Measurements from ENCODE around the gene CAND2. TPM values are rescaled to one million over a fixed set of nuclear protein-coding genes. Genes with fewer than 3 reads are reported as not detected.

The CAND2 gene
- total and polyA plus RNA-seq, 9 of the 15 experiments (the other 6 are each of a cell fraction or from before 2014, with no cell fraction given), result 0.91 to 14.9 (median 4.3) TPM

DNA sequence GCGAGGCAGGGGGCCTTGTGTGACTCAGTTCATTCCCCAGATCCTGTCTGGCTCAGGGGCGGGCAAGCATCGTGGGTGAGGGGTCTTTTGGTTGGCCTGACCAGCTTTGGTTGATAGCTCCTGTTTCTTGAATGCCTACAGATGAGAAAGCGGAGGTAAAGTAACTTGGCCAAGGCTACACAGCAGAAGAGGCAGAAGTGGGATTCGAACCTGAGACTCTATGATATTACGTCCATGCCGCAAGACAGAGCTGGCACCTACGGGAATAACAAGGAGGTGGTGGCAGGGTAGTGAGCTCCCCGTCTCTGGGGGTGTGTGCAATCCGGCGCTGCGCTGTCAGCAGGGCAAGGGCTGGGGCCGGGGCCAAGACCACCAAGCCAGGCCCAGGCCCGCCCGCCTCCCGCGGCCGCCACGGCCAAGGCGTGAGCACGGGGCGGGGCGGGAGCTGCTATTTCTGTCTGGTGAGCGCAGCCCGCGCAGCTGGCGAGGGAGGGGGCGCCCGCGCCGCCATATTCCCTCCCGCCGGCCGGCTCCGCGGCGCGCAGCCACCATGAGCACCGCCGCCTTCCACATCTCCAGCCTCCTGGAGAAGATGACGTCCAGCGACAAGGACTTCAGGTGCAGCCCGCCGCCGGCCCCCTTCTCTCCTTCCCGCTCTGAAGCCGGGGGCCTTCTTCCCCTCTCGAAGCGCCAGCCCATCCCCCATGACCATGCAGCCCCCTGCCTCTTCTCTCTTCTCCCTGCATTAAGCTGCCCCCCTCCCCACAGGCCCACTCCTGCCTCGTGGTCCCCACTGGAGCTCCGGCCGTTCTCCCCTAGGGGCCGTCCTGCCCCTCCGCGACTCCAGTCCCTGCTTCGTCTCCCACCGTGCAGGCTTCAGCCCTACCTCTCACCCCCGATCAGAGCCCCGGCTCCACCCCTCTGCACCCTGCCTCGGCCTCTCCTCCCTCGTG lies at the start of gene CAND2 (continued):
- TF ChIP-seq, protein P1, sequence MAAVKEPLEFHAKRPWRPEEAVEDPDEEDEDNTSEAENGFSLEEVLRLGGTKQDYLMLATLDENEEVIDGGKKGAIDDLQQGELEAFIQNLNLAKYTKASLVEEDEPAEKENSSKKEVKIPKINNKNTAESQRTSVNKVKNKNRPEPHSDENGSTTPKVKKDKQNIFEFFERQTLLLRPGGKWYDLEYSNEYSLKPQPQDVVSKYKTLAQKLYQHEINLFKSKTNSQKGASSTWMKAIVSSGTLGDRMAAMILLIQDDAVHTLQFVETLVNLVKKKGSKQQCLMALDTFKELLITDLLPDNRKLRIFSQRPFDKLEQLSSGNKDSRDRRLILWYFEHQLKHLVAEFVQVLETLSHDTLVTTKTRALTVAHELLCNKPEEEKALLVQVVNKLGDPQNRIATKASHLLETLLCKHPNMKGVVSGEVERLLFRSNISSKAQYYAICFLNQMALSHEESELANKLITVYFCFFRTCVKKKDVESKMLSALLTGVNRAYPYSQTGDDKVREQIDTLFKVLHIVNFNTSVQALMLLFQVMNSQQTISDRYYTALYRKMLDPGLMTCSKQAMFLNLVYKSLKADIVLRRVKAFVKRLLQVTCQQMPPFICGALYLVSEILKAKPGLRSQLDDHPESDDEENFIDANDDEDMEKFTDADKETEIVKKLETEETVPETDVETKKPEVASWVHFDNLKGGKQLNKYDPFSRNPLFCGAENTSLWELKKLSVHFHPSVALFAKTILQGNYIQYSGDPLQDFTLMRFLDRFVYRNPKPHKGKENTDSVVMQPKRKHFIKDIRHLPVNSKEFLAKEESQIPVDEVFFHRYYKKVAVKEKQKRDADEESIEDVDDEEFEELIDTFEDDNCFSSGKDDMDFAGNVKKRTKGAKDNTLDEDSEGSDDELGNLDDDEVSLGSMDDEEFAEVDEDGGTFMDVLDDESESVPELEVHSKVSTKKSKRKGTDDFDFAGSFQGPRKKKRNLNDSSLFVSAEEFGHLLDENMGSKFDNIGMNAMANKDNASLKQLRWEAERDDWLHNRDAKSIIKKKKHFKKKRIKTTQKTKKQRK (IDR thresholded peaks at IDR 0.05; ENCODE audit: borderline replicate concordance, low read depth, low read length), result no peak
- no peak for TF ChIP-seq ZSCAN29 (IDR thresholded peaks at IDR 0.05)
- TF ChIP-seq, protein P2, sequence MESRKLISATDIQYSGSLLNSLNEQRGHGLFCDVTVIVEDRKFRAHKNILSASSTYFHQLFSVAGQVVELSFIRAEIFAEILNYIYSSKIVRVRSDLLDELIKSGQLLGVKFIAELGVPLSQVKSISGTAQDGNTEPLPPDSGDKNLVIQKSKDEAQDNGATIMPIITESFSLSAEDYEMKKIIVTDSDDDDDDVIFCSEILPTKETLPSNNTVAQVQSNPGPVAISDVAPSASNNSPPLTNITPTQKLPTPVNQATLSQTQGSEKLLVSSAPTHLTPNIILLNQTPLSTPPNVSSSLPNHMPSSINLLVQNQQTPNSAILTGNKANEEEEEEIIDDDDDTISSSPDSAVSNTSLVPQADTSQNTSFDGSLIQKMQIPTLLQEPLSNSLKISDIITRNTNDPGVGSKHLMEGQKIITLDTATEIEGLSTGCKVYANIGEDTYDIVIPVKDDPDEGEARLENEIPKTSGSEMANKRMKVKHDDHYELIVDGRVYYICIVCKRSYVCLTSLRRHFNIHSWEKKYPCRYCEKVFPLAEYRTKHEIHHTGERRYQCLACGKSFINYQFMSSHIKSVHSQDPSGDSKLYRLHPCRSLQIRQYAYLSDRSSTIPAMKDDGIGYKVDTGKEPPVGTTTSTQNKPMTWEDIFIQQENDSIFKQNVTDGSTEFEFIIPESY (CRISPR knock-in tag; IDR thresholded peaks at IDR 0.05), result 0 out of 2 replicates have a peak, but pooled peaks have one; percentile 3
- peak; percentile 71; the same call in 1 of the 2 replicates for TF ChIP-seq NR1H2 (CRISPR knock-in tag; IDR thresholded peaks at IDR 0.05)
- TF ChIP-seq ZNF175 (CRISPR knock-in tag; IDR thresholded peaks at IDR 0.05; ENCODE audit: low read depth), result 0 out of 2 replicates have a peak, but pooled peaks have one; percentile 34
- TF ChIP-seq HOXB6 (CRISPR knock-in tag; IDR thresholded peaks at IDR 0.05; ENCODE audit: borderline replicate concordance), result no peak
- no peak for TF ChIP-seq KLF16 (IDR thresholded peaks at IDR 0.05)
- peak; percentile 69 for TF ChIP-seq FIP1L1 (IDR thresholded peaks at IDR 0.05; ENCODE audit: low read depth, low read length, poor library complexity, severe bottlenecking)
- no peak for TF ChIP-seq ZNF445 (CRISPR knock-in tag; IDR thresholded peaks at IDR 0.05; ENCODE audit: low read depth)
- TF ChIP-seq CREM (IDR thresholded peaks at IDR 0.05; ENCODE audit: low read depth), result 0 out of 2 replicates have a peak, but pooled peaks have one; percentile 41
- TF ChIP-seq RB1 (IDR thresholded peaks at IDR 0.05; ENCODE audit: low read depth), result peak; percentile 96
- TF ChIP-seq CBX8 (IDR thresholded peaks at IDR 0.05; ENCODE audit: borderline replicate concordance, extremely low read depth, low read depth, low read length, poor library complexity, severe bottlenecking), result no peak
- TF ChIP-seq SUPT5H (IDR thresholded peaks at IDR 0.05), result peak; percentile 79
- TF ChIP-seq MTA3 (IDR thresholded peaks at IDR 0.05; ENCODE audit: borderline replicate concordance), result peak; percentile 77; the same call in 1 of the 2 replicates
- no peak for TF ChIP-seq NFE2 (IDR thresholded peaks at IDR 0.05; ENCODE audit: low read depth)
- TF ChIP-seq ZNF551 (CRISPR knock-in tag; IDR thresholded peaks at IDR 0.05), result no peak
- TF ChIP-seq HMG20A (CRISPR knock-in tag; conservative IDR thresholded peaks at IDR 0.05), result no peak
- no peak for TF ChIP-seq MECOM (CRISPR knock-in tag; IDR thresholded peaks at IDR 0.05)
- no peak for TF ChIP-seq BDP1 (IDR thresholded peaks at IDR 0.05; ENCODE audit: insufficient read depth, insufficient read length)
- TF ChIP-seq ZNF24 (IDR thresholded peaks at IDR 0.05), result peak; percentile 63
- peak; percentile 61; the same call in 1 of the 2 replicates for TF ChIP-seq JUN (IDR thresholded peaks at IDR 0.05; ENCODE audit: borderline replicate concordance, low read depth, low read length)
- TF ChIP-seq JUN (CRISPR knock-in tag; IDR thresholded peaks at IDR 0.05; ENCODE audit: borderline replicate concordance), result peak; percentile 95; the same call in 1 of the 2 replicates
- no peak for TF ChIP-seq MAFF (IDR thresholded peaks at IDR 0.05; ENCODE audit: low read length)

All from K562 (cell line).